Kidney tubule cell (primary cell): ENCODE data around the gene ETDA.
A peak's percentile ranks its signal among the peaks of the same experiment; 100 is the strongest.
"Not testable (repeated sequence)": the region's sequence is repeated elsewhere in the genome, so short reads cannot be mapped to it uniquely, and the experiment has no call there.

Experiments
- DNase-seq: peaks from one replicate; pipeline ENCODE4 v3.0.0-alpha.2; 2018; ENCODE audit warnings: low spot score

The ETDA gene

GRCh38 chrX:135252011-135252518 lies at the start of gene ETDA:
Gene ETDA, plus strand, starts transcription at chrX:135252061. Its CDS starts 1,216 bp downstream, at chrX:135253277.
- DNase-seq: not testable (repeated sequence)

DNA sequence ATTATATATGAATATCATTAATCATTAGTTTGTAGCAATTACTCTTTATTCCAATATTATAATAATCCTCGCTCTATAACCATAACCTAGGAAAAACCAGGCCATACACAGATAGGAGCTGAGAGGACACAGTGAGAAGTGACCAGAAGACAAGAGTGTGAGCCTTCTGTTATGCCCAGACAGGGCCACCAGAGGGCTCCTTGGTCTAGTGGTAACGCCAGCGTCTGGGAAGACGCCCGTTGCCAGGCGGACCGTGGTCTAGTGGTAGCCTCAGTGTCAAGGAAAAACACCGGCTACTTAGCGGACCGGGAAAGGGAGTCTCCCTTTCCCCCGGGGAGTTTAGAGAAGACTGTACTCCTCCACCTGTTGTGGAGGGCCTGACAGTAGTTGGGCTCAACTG lies 45.4 kb upstream of the ETDA start:
- DNase-seq: not testable (repeated sequence)

GRCh38 chrX:135213200-135213844 lies 38.5 kb upstream of the ETDA start:
- DNase-seq: no peak

GRCh38 chrX:135245989-135246388 lies 5.9 kb upstream of the ETDA start:
- DNase-seq: not testable (repeated sequence)

DNA sequence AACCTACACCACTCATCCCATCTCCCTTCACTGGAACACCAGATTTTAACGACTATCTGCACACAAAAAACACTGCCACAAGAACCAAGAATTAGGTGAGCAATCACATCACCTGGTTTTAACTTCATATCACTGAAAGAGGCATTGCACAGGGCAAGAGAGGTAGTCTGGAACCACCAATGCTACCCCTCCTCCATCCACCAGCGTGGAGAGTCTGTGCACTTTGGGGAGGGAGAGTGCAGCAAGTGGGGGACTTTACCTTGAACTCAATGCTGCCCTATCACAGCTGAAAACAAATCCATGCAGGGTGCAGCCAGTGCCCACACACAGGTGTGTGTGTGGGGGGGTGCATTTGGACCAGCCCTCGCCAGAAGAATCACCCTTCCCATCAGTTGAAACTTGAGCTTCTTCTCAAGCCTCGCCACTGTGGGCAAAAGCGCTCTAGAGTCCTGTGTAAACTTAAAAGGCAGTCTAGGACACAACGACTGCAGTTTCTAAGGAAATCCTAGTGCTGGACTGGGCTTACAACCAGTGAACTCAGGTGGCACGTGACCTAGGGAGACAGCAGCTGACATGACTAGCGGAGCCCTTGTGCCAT lies 4.3 kb downstream of the ETDA start:
- DNase-seq: not testable (repeated sequence)

GRCh38 chrX:135256923-135257322 lies 5.1 kb downstream of the ETDA start:
- DNase-seq: no peak

GRCh38 chrX:135257469-135257868 lies 5.6 kb downstream of the ETDA start:
- no peak for DNase-seq

DNA sequence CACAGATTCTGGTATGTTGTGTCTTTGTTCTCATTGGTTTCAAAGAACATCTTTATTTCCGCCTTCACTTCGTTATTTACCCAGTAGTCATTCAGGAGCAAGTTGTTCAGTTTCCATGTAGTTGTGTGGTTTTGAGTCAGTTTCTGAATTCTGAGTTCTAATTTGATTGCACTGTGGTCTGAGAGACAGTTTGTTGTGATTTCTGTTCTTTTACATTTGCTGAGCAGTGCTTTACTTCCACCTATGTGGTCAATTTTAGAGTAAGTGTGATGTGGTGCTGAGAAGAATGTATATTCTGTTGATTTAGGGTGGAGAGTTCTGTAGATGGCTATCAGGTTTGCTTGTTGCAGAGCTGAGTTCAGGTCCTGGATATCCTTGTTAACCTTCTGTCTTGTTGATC lies 9.1 kb downstream of the ETDA start:
- DNase-seq: not testable (repeated sequence)

DNA sequence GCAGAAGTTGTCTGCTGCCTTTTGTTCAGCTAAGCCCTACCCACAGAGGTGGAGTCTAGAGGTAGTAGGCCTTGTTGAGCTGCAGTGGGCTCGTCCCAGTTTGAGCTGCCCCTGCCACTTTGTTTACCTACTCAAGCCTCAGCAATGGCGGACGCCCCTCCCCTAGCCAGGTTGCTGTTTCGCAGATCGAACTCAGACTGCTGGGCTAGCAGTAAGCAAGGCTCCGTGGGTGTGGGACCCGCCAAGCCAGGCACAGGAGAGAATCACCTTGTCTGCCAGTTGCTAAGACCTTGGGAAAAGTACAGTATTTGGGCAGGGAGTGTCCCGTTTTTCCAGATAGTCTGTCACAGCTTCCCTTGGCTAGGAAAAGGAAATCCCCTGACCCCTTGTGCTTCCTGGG lies 11.5 kb downstream of the ETDA start:
- not testable (repeated sequence) for DNase-seq

DNA sequence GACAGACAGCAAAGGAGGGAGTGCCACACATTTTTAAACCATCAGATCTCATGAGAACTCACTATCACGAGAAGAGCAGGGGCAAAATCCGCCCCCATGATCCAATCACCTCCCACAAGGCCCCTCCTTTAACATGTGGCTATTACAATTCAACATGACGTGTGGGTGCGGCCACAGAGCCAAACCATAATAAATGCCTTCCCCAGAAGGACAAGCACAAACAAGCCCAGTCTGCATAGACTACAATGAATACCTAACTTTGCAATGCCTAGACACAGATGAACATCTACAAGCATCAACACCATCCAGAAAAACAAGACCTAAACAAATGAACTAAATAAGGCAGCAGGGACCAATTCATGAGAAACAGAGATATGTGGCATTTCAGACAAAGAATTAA lies 12.3 kb downstream of the ETDA start:
- DNase-seq: no peak

DNA sequence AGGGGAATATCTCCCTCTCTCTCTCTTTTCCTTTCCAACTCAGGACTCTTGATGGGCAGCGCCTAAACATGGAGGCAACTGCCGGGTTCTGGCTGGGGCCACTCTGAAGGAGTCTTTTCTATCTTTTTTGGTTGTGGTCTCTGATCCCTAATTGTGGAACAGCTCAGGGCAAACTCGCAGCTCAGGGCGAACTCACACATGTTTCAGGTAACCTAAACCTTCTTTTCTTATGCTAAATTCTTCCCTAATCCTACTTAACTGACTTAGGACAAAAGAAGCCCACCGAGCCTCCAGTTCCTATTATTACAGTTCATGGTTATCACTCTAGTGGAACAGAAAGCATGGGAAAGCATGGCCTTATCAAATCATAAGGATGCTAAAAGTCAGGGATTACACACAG lies 21.3 kb downstream of the ETDA start:
- no peak for DNase-seq

GRCh38 chrX:135275973-135276372 lies 24.1 kb downstream of the ETDA start:
- no peak for DNase-seq

GRCh38 chrX:135287266-135287823 lies 35.5 kb downstream of the ETDA start:
- no peak for DNase-seq

DNA sequence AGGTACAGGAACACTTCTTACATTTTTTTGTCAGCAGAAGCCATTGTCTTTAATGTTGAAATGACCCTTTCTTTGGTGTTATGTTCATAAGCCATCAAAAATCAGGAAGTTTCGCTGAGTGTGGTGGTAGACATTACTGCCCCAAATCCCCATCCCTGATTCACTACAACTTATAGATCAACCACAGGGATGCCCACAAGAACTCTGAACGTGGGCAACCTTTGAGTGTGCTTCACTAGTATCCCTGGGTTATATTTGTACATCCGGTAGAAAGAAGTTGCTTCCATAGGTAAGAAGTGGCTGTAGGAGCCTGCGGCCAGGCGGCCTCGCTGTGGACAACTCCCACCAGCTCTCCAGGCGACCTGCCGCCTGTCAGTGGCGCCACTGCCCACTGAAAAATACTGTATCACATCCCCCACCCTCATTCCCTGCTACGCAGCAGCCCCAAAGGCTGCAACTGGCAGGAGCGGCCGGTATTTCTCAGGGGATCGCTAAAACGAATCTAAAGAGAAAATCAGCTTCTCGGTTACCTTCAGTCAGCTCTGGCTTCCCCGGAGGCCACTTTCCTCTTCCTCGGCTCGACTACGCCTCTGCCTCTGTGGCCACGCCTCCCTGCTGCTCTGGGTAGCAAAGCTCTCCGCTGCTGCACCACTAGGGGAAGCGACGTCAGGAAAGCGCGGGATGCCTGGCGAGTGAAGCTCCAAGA lies 43.5 kb downstream of the ETDA start:
- DNase-seq: peak; percentile 13

- DNase-seq: no peak
Measured at GRCh38 chrX:135295944-135296305, 44.1 kb downstream of the ETDA start.

- no peak for DNase-seq
Measured at GRCh38 chrX:135302269-135302873, 50.5 kb downstream of the ETDA start.
